Activated CD8-positive, alpha-beta memory T cell treated with anti-CD3 and anti-CD28 coated beads, Interleukin-2, amount 50 U/mL, for 1 hour (primary cell): ENCODE measurements around the gene MOB3B.

Experiments
- DNase-seq: peaks from one replicate; pipeline ENCODE4 v3.0.0-alpha.2; 2020; ENCODE audit errors: extremely low read depth

MOB3B gene

GRCh38 chr9:27447031-27447683, 82.5 kb downstream of the MOB3B start:
- DNase-seq = no peak

- no peak for DNase-seq
Measured at GRCh38 chr9:27445688-27446087, 83.9 kb downstream of the MOB3B start.

GRCh38 chr9:27445057-27445595, 84.5 kb downstream of the MOB3B start:
- no peak for DNase-seq

- DNase-seq = no peak
Measured at GRCh38 chr9:27442464-27442863, 87.2 kb downstream of the MOB3B start.

GRCh38 chr9:27441741-27442070, 87.9 kb downstream of the MOB3B start:
- DNase-seq = no peak

GRCh38 chr9:27440888-27441740, 88.5 kb downstream of the MOB3B start:
- no peak for DNase-seq

GRCh38 chr9:27438522-27438921, 91.1 kb downstream of the MOB3B start:
- no peak for DNase-seq

GRCh38 chr9:27437652-27438373, 91.8 kb downstream of the MOB3B start:
- no peak for DNase-seq

GRCh38 chr9:27436234-27436633, 93.4 kb downstream of the MOB3B start:
- DNase-seq = no peak

GRCh38 chr9:27433631-27434325, 95.8 kb downstream of the MOB3B start:
- no peak for DNase-seq

- no peak for DNase-seq
Measured at GRCh38 chr9:27432308-27432707, 97.3 kb downstream of the MOB3B start.

GRCh38 chr9:27431543-27432147, 98.0 kb downstream of the MOB3B start:
- no peak for DNase-seq

GRCh38 chr9:27430750-27431535, 98.7 kb downstream of the MOB3B start:
- DNase-seq = no peak

GRCh38 chr9:27429917-27430316, 99.7 kb downstream of the MOB3B start:
- no peak for DNase-seq

- no peak for DNase-seq
Measured at GRCh38 chr9:27429436-27429835, 100.2 kb downstream of the MOB3B start.

GRCh38 chr9:27428551-27428950, 101.1 kb downstream of the MOB3B start:
- no peak for DNase-seq

GRCh38 chr9:27427272-27427643, 102.4 kb downstream of the MOB3B start:
- DNase-seq = no peak

- no peak for DNase-seq
Measured at GRCh38 chr9:27426511-27427271, 102.9 kb downstream of the MOB3B start.

- no peak for DNase-seq
Measured at GRCh38 chr9:27425827-27426510, 103.6 kb downstream of the MOB3B start.
